T-helper 2 cell (primary cell): ENCODE measurements around the gene MATN1.

ENCODE experiments used
- DNase-seq, 5 experiments: peaks; one replicate each; pipeline versions ENCODE4 v3.0.0 to v3.0.0-alpha.2; 2012 to 2022

Gene MATN1

GRCh38 chr1:30744060-30744756, 20.8 kb upstream of the MATN1 start:
- DNase-seq: peak in 2 of 5 experiments; percentile 76 to 79

DNA sequence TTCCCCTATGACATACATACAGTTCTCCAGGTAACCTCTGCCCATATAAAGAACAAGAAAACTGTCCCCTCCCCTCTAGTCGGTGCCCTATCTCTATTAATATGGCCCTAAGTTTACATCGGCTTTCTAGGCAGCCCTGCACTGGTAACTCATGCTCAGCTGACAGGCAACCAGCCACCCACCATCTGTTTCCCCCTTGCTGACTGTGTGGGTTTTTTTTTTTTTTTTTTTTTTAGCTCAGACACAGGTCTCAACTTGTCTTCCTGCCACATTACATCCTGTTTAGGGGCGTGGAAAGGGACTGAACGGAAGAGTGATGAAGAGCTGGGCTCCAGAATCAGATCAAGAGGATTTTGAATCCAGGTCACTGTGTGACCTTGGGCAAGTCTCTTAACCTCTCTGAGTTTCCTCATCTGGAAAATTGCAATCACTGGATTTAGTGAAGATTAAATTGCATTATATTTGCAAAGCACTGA, 20.2 kb upstream of the MATN1 start:
- DNase-seq: peak in 4 of 5 experiments; percentile 35 to 96 (median 78)

DNA sequence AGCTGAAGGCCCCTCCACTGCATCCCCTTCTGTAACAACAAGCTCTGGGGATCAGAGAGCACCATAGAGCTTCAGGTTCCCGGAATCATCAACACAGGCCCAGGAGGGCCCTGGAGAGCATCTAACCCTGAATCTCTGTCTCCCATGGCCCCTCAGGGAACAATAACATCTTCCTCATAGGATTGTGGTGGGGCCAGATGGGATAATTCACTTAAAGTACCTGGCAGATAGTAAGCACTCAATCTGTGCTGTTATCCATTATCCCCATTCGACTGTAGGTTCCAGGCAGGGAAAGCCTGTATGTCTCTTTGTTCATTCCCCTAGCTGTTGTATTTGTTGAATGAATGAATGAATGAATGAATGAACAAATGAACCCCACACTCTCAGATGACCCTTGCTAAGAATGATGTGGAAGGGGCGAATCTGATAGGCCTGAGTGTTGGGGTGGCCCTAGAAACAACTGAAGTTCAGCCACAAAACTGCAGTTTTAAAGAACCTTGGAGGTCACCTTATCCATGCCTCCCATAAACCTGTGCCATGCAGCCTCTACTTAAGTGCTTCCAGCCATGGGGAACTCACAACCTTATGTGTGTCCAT, 19.7 kb upstream of the MATN1 start:
- DNase-seq: no peak

- DNase-seq: no peak
Observed at GRCh38 chr1:30742300-30742962, 19.0 kb upstream of the MATN1 start.

GRCh38 chr1:30741239-30741894, 18.0 kb upstream of the MATN1 start:
- DNase-seq: no peak

DNA sequence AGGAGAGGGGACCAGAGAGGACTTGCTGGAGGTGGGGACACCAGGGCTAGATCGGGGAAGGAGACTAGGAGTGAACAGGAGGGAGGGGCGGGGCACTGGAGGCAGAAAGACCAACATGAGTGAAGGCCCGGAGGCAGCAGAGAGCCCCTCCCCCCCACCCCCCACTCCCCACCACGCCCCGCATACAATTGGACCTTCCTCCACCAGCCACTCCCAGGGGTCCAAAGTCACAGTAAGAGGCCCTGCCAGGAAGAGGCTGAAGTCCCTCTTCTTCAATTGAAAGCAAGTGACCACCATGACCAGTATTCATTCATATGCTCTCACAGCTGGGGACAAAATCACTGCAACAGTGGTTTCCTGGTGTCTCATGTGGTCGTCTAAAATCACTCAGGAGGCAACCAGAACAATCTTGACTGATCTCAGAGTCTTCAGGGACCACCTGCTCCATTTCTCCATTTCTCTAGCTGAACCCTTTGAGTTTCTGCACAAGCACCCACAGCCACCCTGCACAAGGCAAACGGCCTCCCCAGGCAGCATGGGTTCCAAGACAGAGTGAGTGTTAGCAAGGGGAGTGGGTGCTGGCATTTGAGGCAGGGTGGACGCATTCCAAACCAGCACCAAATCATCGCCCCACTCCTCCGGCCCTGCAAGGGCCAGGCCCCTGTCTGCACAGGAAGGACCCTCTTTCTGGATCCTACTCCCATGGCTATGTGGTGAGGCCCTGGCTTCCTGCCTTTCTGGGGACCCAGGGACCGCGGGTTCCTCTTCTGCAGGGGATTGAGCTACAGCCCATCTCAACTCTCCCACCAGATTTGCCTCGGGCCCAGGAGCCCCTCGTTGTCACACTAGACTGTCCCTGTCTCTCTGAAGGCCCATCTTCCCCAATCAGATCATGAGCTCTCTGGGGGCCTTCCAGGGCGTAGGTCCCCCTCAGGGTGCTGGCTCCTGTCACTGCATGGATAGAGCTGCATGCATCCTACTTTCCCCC, 17.2 kb upstream of the MATN1 start:
- no peak for DNase-seq

DNA sequence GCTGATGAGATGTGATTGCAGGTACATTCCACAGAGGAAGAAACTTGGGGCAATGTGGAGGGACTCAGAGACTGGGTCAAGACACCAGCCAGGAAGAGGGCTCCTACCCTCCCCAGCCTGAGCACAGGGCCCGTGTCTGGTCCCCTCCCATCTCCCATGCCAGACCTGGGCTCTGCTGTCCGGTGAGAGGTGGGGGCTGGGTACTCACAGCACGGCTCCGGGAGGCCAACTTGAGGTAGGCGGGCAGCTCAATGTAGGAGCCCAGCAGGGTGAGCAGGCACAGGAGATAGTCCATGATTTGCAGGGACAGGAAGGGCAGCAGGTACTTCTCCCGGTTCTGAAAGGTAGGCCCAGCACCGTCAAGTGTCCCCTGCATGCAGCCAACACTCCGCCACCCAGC, 16.2 kb upstream of the MATN1 start:
- DNase-seq: no peak

- no peak for DNase-seq
Observed at GRCh38 chr1:30738715-30739559, 15.6 kb upstream of the MATN1 start.

- DNase-seq: peak in 1 of 5 experiments; percentile 47
Observed at GRCh38 chr1:30738040-30738714, 14.8 kb upstream of the MATN1 start.

GRCh38 chr1:30737357-30738039, 14.1 kb upstream of the MATN1 start:
- no peak for DNase-seq

GRCh38 chr1:30735668-30736498, 12.5 kb upstream of the MATN1 start:
- no peak for DNase-seq

DNA sequence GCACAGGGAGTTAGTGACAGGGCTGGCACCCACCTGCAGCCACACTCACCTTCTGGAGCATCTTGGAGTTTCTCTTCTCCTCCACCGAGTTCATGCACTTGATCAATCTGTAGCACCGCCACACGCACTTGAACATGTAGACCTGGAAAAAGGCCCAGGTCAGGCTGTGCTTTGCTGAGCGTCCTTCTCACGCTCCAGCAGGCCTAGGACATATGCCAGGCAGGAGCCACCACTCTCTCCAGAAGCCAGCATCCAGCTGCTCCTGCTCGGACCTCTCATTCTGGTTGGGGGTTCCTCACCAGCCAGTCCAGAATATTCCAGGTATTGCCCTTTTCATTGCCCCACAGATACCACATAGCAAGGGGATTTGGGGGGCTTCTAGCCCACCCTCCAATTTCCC, 11.7 kb upstream of the MATN1 start:
- DNase-seq: no peak

- DNase-seq: no peak
Observed at GRCh38 chr1:30734580-30734979, 11.2 kb upstream of the MATN1 start.

- no peak for DNase-seq
Observed at GRCh38 chr1:30734106-30734505, 10.7 kb upstream of the MATN1 start.

GRCh38 chr1:30733493-30733892, 10.1 kb upstream of the MATN1 start:
- no peak for DNase-seq

DNA sequence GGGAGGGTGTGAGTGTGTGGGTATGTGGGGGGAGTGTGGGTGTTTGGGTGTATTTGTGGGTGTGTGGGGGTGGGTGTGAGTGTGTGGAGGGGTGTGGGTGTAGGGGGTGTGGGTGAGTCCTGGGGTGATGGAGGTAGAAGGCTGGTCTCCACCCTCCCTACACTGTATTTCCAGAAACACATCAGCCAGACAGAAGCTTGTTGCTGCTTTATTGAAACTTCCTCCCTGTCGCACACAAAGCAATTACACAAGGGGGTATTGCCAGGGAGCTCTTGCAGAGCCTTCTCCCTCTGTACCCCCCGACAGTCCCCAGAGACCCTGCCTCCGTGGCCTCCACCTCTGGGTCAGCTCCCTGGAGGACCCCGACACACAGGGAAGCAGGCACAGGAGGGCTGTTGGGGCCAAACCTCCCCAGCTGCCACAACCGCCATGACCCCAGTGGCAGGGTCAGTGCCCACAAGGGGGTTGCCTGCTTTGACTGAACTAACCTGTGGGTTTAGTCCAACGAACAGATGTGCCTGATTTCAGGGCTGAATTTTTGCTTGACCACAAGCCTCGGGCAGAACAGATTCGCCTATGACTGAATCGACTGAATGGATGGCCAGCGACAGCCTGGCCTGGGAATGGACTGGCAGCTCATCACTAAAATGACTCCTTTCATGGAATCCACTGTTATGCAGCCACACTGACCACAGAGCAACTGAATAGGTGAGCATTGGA, 9.1 kb upstream of the MATN1 start:
- peak in 1 of 5 experiments; percentile 33 for DNase-seq

GRCh38 chr1:30731806-30732276, 8.5 kb upstream of the MATN1 start:
- no peak for DNase-seq
